ENCODE data around the gene MIPEP. TPM values are rescaled to one million over a fixed set of nuclear protein-coding genes. Genes with fewer than 3 reads are reported as not detected.
A peak's percentile ranks its signal among the peaks of the same experiment; 100 is the strongest.

The MIPEP gene
- total RNA-seq, 3 donors from 2014 or later, result 17.3 to 27.0 (median 24.6) TPM

DNA sequence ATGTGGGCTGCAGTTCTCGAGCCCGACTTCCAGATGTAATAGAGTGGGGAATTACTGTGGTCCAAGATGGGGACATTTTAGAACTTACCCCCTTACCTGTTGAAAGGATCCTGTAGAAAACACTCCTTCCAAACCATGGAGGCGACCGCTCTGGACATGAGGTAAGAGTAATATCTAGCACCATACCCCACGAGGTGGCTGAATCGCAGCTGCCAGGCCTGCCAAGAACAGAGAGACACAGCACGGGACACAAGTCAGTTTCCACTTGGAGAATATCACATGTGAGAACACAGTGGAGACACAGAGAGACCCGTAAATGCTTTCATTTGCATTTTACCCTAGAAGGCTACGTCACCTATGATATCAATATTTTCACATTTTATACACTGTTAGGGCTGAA lies 129.2 kb downstream of the MIPEP start:
- H3K4me1 ChIP-seq (ENCODE audit: low read depth), result no peaks in the 10 kb centered on the region
- TF ChIP-seq, protein P1, sequence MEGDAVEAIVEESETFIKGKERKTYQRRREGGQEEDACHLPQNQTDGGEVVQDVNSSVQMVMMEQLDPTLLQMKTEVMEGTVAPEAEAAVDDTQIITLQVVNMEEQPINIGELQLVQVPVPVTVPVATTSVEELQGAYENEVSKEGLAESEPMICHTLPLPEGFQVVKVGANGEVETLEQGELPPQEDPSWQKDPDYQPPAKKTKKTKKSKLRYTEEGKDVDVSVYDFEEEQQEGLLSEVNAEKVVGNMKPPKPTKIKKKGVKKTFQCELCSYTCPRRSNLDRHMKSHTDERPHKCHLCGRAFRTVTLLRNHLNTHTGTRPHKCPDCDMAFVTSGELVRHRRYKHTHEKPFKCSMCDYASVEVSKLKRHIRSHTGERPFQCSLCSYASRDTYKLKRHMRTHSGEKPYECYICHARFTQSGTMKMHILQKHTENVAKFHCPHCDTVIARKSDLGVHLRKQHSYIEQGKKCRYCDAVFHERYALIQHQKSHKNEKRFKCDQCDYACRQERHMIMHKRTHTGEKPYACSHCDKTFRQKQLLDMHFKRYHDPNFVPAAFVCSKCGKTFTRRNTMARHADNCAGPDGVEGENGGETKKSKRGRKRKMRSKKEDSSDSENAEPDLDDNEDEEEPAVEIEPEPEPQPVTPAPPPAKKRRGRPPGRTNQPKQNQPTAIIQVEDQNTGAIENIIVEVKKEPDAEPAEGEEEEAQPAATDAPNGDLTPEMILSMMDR (IDR thresholded peaks at IDR 0.05), result no peak
- no peaks in the 10 kb centered on the region for H3K36me3 ChIP-seq (ENCODE audit: low read depth)
- DNase-seq, result no peak
- no peak for ATAC-seq
- intact Hi-C loops (cut with DNase I, micrococcal nuclease), result no loop called here
- no peak overlapping the region for H3K4me3 ChIP-seq
- no peaks in the 10 kb centered on the region for H3K9me3 ChIP-seq

DNA sequence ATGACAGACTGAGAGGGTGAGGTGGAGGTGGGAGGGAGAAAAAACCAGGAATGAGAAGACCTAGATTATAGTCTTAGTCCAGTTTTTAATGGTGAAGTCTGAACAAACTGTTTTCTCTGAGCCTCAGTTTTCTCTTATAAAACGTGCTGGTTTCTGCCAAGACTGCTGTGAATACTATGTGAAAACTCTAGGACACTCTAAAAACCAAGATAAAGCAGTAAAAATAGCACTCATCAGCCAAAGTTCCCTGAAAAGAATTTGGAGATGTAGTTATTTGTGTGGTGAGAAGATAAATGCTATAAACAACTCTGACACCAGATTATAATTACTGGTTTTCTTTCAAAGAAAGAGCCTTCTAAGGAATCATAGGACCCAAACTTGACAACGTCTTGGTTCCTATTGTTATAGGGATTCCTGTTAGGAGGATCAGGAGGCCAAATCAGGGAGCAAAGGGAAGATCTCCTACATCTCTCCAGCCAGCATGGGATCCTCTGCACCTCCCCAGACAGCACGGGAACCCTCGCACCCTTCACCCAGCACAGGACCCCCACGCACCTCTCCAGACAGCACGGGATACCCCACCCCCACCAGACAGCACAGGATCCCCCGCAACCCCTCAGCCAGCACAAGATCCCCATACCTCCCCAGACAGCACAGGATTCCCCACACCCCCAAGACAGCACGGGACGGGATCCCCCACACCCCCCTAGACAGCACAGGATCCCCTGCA lies 130.2 kb downstream of the MIPEP start:
- no peaks in the 10 kb centered on the region for H3K36me3 ChIP-seq (ENCODE audit: low read depth)
- TF ChIP-seq, protein P1 (IDR thresholded peaks at IDR 0.05), result no peak
- H3K4me1 ChIP-seq (ENCODE audit: low read depth), result no peaks in the 10 kb centered on the region
- H3K4me3 ChIP-seq, result no peak overlapping the region
- no peak for DNase-seq
- intact Hi-C loops (cut with DNase I, micrococcal nuclease), result no loop called here
- H3K9me3 ChIP-seq, result no peaks in the 10 kb centered on the region
- no peak for ATAC-seq

DNA sequence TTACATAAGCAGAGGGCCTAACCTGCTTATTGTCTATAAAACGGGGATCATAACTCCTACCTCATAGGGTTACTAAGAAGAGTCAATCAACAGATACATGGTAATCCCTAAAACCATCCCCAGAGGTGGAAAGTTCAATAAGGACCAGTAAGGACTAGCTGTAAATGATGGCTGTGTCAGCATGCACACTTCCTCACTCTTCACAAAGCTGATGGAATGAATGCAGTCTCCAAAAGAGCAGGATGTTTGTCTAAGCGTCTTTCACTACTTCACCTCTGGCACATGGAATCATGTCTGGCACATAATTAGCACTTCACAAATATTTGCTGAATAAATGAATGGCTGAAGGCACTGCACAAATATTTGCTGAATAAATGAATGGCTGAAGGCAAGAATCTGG lies 134.2 kb downstream of the MIPEP start:
- Histone ChIP-seq H3K36me3 (ENCODE audit: low read depth) (no peaks in the 10 kb centered on the region), H3K4me3 (no peak overlapping the region), H3K4me1 (ENCODE audit: low read depth) (no peaks in the 10 kb centered on the region), H3K9me3 (no peaks in the 10 kb centered on the region)
- TF ChIP-seq, protein P1 (IDR thresholded peaks at IDR 0.05), result no peak
- intact Hi-C loops (cut with DNase I, micrococcal nuclease), result no loop called here
- DNase-seq (no peak), ATAC-seq (no peak)

DNA sequence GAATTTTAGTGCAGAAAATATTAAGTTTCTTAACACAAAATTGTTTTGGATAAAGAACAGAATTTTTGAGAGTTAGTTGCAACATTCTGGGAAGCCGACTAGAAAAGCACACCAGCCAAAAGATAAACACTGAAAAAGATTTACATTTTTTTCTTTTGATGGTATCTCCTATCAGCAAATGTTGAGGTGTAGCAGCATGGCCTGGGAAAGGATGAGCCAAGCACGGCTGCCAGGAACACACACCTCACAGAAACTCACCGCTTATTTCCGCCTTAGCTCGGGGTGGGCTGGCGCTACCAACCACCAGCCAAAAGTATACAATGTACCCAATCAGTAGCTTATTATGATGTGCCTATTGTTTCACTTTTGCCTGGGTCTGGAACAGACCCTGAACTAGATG lies 134.7 kb downstream of the MIPEP start:
- Histone ChIP-seq H3K4me3 (no peak overlapping the region), H3K9me3 (no peaks in the 10 kb centered on the region), H3K36me3 (ENCODE audit: low read depth) (no peaks in the 10 kb centered on the region), H3K4me1 (ENCODE audit: low read depth) (no peaks in the 10 kb centered on the region)
- DNase-seq (no peak), ATAC-seq (peak; percentile 17)
- TF ChIP-seq, protein P1 (IDR thresholded peaks at IDR 0.05), result no peak
- intact Hi-C loops (cut with DNase I, micrococcal nuclease), result no loop called here

DNA sequence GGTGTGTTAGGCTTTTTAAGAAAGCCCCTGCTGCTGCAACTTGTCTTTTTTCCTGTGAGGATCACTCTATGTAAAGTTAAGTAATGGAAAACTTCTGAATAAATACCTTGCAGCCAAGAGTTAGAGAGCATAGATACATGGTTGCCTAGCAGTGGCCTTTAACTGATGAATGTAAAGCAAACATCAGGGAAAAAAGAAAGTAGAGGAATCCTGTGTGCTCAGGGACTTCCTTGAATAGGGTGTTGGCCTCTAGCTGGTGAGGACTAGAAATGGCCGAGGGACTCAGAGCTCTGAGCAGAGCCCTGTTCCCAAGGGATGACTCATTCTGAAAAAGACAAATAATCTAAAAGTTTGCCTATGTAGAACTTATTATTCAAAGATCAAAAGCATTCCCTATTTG lies 135.7 kb downstream of the MIPEP start:
- DNase-seq (no peak), ATAC-seq (peak; percentile 96)
- intact Hi-C loops (cut with DNase I, micrococcal nuclease), result no loop called here
- Histone ChIP-seq H3K4me1 (ENCODE audit: low read depth) (no peaks in the 10 kb centered on the region), H3K36me3 (ENCODE audit: low read depth) (no peaks in the 10 kb centered on the region), H3K9me3 (no peaks in the 10 kb centered on the region), H3K4me3 (no peak overlapping the region)
- TF ChIP-seq, protein P1 (IDR thresholded peaks at IDR 0.05), result no peak
